Fibroblast of lung (primary cell): ENCODE measurements around the gene DLX6. TPM values are rescaled to one million over a fixed set of nuclear protein-coding genes. Genes with fewer than 3 reads are reported as not detected.

Experiments used
- DNase-seq, 2 donors: peaks; one replicate each; pipeline versions ENCODE4 v3.0.0 to v3.0.0-alpha.2; 2010; ENCODE audit warnings: low read depth in 2 of 2
- H2AFZ ChIP-seq: 2 replicates; pipeline ENCODE4 v1.5.1; 2012; ENCODE audit warnings: low read length, control low read depth, inconsistent platforms
- H3K27ac ChIP-seq: 2 replicates; pipeline ENCODE4 v1.5.1; 2011; ENCODE audit warnings: low read length, control low read depth; ENCODE audit not compliant: insufficient read depth
- H3K27me3 ChIP-seq: 2 replicates; pipeline ENCODE4 v1.5.1; 2011; ENCODE audit warnings: mild to moderate bottlenecking, low read length; ENCODE audit not compliant: control insufficient read depth, insufficient read depth
- H3K36me3 ChIP-seq: 2 replicates; pipeline ENCODE4 v1.5.1; 2011; ENCODE audit warnings: low read length; ENCODE audit not compliant: control insufficient read depth, insufficient read depth
- H3K4me1 ChIP-seq: 2 replicates; pipeline ENCODE4 v1.5.1; 2011; ENCODE audit warnings: low read length; ENCODE audit not compliant: control insufficient read depth, insufficient read depth; ENCODE audit errors: extremely low read depth
- H3K4me2 ChIP-seq: 2 replicates; pipeline ENCODE4 v1.5.1; 2011; ENCODE audit warnings: low read length, control low read depth; ENCODE audit not compliant: insufficient read depth; ENCODE audit errors: extremely low read depth
- H3K4me3 ChIP-seq, 4 experiments: fragments of 200-600 bp in 1 of 4; sonication (generic) in 1 of 4; replicated peaks in 1 of 4; 2 replicates each; pipeline ENCODE4 v1.5.1; 2011 to 2016; ENCODE audit warnings: low read length in 4 of 4, low read depth in 3 of 4, mild to moderate bottlenecking in 3 of 4, control low read depth in 2 of 4, inconsistent platforms in 1 of 4, mixed read lengths in 1 of 4; ENCODE audit not compliant: insufficient read depth in 1 of 4; ENCODE audit errors: control extremely low read depth in 1 of 4
- H3K79me2 ChIP-seq: 2 replicates; pipeline ENCODE4 v1.5.1; 2012; ENCODE audit warnings: mild to moderate bottlenecking, low read length, inconsistent platforms; ENCODE audit not compliant: control insufficient read depth, insufficient read depth
- H3K9ac ChIP-seq: 2 replicates; pipeline ENCODE4 v1.5.1; 2011; ENCODE audit warnings: mild to moderate bottlenecking, low read length, control low read depth; ENCODE audit not compliant: insufficient read depth
- H3K9me3 ChIP-seq: 2 replicates; pipeline ENCODE4 v1.5.1; 2012; ENCODE audit warnings: low read depth, low read length; ENCODE audit not compliant: control insufficient read depth, insufficient read depth
- H4K20me1 ChIP-seq: 2 replicates; pipeline ENCODE4 v1.5.1; 2011; ENCODE audit warnings: low read length; ENCODE audit not compliant: control insufficient read depth, insufficient read depth; ENCODE audit errors: extremely low read depth
- CTCF ChIP-seq, 2 donors: IDR thresholded peaks in 1 of 2; conservative IDR thresholded peaks in 1 of 2; 1 replicate in 1 of 2; 2 replicates in 1 of 2; pipeline ENCODE4 v1.5.1; 2011 to 2012; ENCODE audit warnings: low read length in 2 of 2, control low read depth in 1 of 2, inconsistent platforms in 1 of 2, low read depth in 1 of 2, mild to moderate bottlenecking in 1 of 2
- EZH2 ChIP-seq: IDR thresholded peaks from 2 replicates; pipeline ENCODE4 v1.5.1; 2012; ENCODE audit warnings: low read length, control low read depth, mild to moderate bottlenecking; ENCODE audit errors: missing control alignments
- polyA plus RNA-seq, 2 donors: library from polyadenylated mRNA; depleted of rRNA in 1 of 2; stranded (reverse) in 1 of 2; unstranded in 1 of 2; fragments of >200 nt; gene quantifications; 2 replicates each; pipeline ENCODE4 v1.2.1, GENCODE V29; 2011 to 2012; ENCODE audit warnings: missing spikeins in 1 of 2
- total RNA-seq: library from RNA; depleted of rRNA; stranded (reverse); fragments of >200 nt; gene quantifications from 2 replicates; pipeline ENCODE4 v1.2.1, GENCODE V29; 2014

DLX6 gene
- total and polyA plus RNA-seq, 2 donors (not counting 1 experiment from before 2014, with no cell fraction given) = under 0.01 TPM; not detected in 1

- no peak for DNase-seq
- no peak overlapping the region for H3K9ac ChIP-seq
- H3K4me1 ChIP-seq = no peaks in the 10 kb centered on the region
- no peaks in the 10 kb centered on the region for H4K20me1 ChIP-seq
- H3K27me3 ChIP-seq = peaks cover 62% of the 10 kb centered on the region
- no peak overlapping the region for H2AFZ ChIP-seq
- no peak overlapping the region for H3K4me2 ChIP-seq
- H3K4me3 ChIP-seq = no peak overlapping the region
- no peak for TF ChIP-seq EZH2
- no peak for TF ChIP-seq CTCF (conservative IDR thresholded peaks at IDR 0.05 in 1 of 2, IDR thresholded peaks at IDR 0.05 in 1 of 2; ENCODE audit: low read depth in 1 of 2, low read length in 2 of 2)
- H3K79me2 ChIP-seq = no peaks in the 10 kb centered on the region
- no peak overlapping the region for H3K27ac ChIP-seq
- H3K36me3 ChIP-seq = no peaks in the 10 kb centered on the region
- H3K9me3 ChIP-seq = no peaks in the 10 kb centered on the region
These were observed 13.6 kb downstream of the DLX6 start for GRCh38 chr7:97018791-97019531.

GRCh38 chr7:97019710-97020225 lies 14.4 kb downstream of the DLX6 start:
- no peak for DNase-seq
- TF ChIP-seq EZH2 (no peak), CTCF (conservative IDR thresholded peaks at IDR 0.05 in 1 of 2, IDR thresholded peaks at IDR 0.05 in 1 of 2; ENCODE audit: low read depth in 1 of 2, low read length in 2 of 2) (no peak)
- Histone ChIP-seq H3K4me3 (no peak overlapping the region), H3K27ac (no peak overlapping the region), H2AFZ (no peak overlapping the region), H3K79me2 (no peaks in the 10 kb centered on the region), H3K4me1 (no peaks in the 10 kb centered on the region), H3K27me3 (peaks cover 67% of the 10 kb centered on the region), H3K36me3 (no peaks in the 10 kb centered on the region), H3K9ac (no peak overlapping the region), H3K4me2 (no peak overlapping the region), H3K9me3 (no peaks in the 10 kb centered on the region), H4K20me1 (no peaks in the 10 kb centered on the region)

- TF ChIP-seq CTCF (conservative IDR thresholded peaks at IDR 0.05 in 1 of 2, IDR thresholded peaks at IDR 0.05 in 1 of 2; ENCODE audit: low read depth in 1 of 2, low read length in 2 of 2) (no peak), EZH2 (peak; percentile 23)
- no peaks in the 10 kb centered on the region for H3K36me3 ChIP-seq
- no peak overlapping the region for H3K4me2 ChIP-seq
- H4K20me1 ChIP-seq = no peaks in the 10 kb centered on the region
- no peaks in the 10 kb centered on the region for H3K9me3 ChIP-seq
- no peaks in the 10 kb centered on the region for H3K4me1 ChIP-seq
- DNase-seq = no peak
- H2AFZ ChIP-seq = no peak overlapping the region
- H3K79me2 ChIP-seq = no peaks in the 10 kb centered on the region
- no peak overlapping the region for H3K4me3 ChIP-seq
- H3K27me3 ChIP-seq = peaks cover 68% of the 10 kb centered on the region
- no peak overlapping the region for H3K27ac ChIP-seq
- no peak overlapping the region for H3K9ac ChIP-seq
These were observed 15.2 kb downstream of the DLX6 start for GRCh38 chr7:97020601-97020995.
